Liver (tissue), 9 donors: ENCODE results near the gene ILF2. TPM values are rescaled to one million over a fixed set of nuclear protein-coding genes. Genes with fewer than 3 reads are reported as not detected.

Experiments used
- DNase-seq: peaks from one replicate; pipeline ENCODE4 v3.0.0-alpha.2; 2017; ENCODE audit warnings: low spot score
- H3K27ac ChIP-seq, 2 donors: one replicate each; pipeline ENCODE4 v1.7.0; 2013; ENCODE audit warnings: inconsistent platforms in 2 of 2, low read length in 2 of 2, control low read depth in 1 of 2, low read depth in 1 of 2, mild to moderate bottlenecking in 1 of 2
- H3K27me3 ChIP-seq, 4 donors: one replicate each; pipeline versions ENCODE4 v1.6.1 to v1.7.0; 2013; ENCODE audit warnings: low read length in 3 of 4, inconsistent platforms in 1 of 4, mild to moderate bottlenecking in 1 of 4, moderate library complexity in 1 of 4; ENCODE audit not compliant: control insufficient read depth in 4 of 4, insufficient read depth in 4 of 4
- H3K36me3 ChIP-seq, 4 donors: one replicate each; pipeline versions ENCODE4 v1.6.1 to v1.7.0; 2013; ENCODE audit warnings: low read length in 3 of 4, mild to moderate bottlenecking in 3 of 4, low read depth in 1 of 4, moderate library complexity in 1 of 4; ENCODE audit not compliant: control insufficient read depth in 4 of 4, insufficient read depth in 3 of 4
- H3K4me1 ChIP-seq, 4 donors: one replicate each; pipeline versions ENCODE4 v1.6.1 to v1.7.0; 2013; ENCODE audit warnings: low read length in 3 of 4, mild to moderate bottlenecking in 3 of 4, moderate library complexity in 1 of 4; ENCODE audit not compliant: control insufficient read depth in 4 of 4, insufficient read depth in 4 of 4
- H3K4me3 ChIP-seq, 3 donors: one replicate each; pipeline versions ENCODE4 v1.6.1 to v1.7.0; 2013; ENCODE audit warnings: low read length in 3 of 3, control low read depth in 1 of 3, low read depth in 1 of 3, mild to moderate bottlenecking in 1 of 3
- H3K9ac ChIP-seq, 2 donors: one replicate each; pipeline ENCODE4 v1.7.0; 2013; ENCODE audit warnings: low read length in 2 of 2, mild to moderate bottlenecking in 2 of 2, moderate library complexity in 2 of 2, control low read depth in 1 of 2, low read depth in 1 of 2
- H3K9me3 ChIP-seq, 4 donors: one replicate each; pipeline versions ENCODE4 v1.6.1 to v1.7.0; 2013; ENCODE audit warnings: low read length in 3 of 4; ENCODE audit not compliant: control insufficient read depth in 4 of 4
- CTCF ChIP-seq: fragments of 150-350 bp; IDR thresholded peaks from 2 replicates; pipeline ENCODE4 v1.5.1; 2017; ENCODE audit warnings: improper control_type of control experiment, low read depth, low read length; ENCODE audit not compliant: missing input control
- FOXA1 ChIP-seq: IDR thresholded peaks from 2 replicates; pipeline ENCODE4 v1.6.1; 2016; ENCODE audit warnings: antibody characterized with exemption
- FOXA2 ChIP-seq: IDR thresholded peaks from 2 replicates; pipeline ENCODE4 v1.6.1; 2016; ENCODE audit warnings: antibody characterized with exemption
- GABPA ChIP-seq, 2 donors: IDR thresholded peaks in 1 of 2; conservative IDR thresholded peaks in 1 of 2; 2 replicates each; pipeline ENCODE4 v1.6.1; 2016; ENCODE audit warnings: antibody characterized with exemption in 2 of 2, mild to moderate bottlenecking in 1 of 2, moderate library complexity in 1 of 2
- HNF4A ChIP-seq, 2 donors: conservative IDR thresholded peaks; 2 replicates each; pipeline ENCODE4 v1.6.1; 2016; ENCODE audit warnings: antibody characterized with exemption in 2 of 2, mild to moderate bottlenecking in 2 of 2
- NR2F2 ChIP-seq: IDR thresholded peaks from 2 replicates; pipeline ENCODE4 v1.6.1; 2016; ENCODE audit warnings: antibody characterized with exemption
- RAD21 ChIP-seq, 2 donors: IDR thresholded peaks; 2 replicates each; pipeline ENCODE4 v1.6.1; 2016; ENCODE audit warnings: antibody characterized with exemption in 2 of 2, mild to moderate bottlenecking in 2 of 2
- RXRA ChIP-seq, 2 donors: IDR thresholded peaks; 2 replicates each; pipeline ENCODE4 v1.6.1; 2017 to 2018; ENCODE audit warnings: antibody characterized with exemption in 2 of 2, mild to moderate bottlenecking in 1 of 2
- SP1 ChIP-seq: IDR thresholded peaks from 2 replicates; pipeline ENCODE4 v1.6.1; 2018; ENCODE audit warnings: antibody characterized with exemption, mild to moderate bottlenecking
- TAF1 ChIP-seq: conservative IDR thresholded peaks from 2 replicates; pipeline ENCODE4 v1.6.1; 2016; ENCODE audit warnings: antibody characterized with exemption, mild to moderate bottlenecking
- YY1 ChIP-seq: IDR thresholded peaks from 2 replicates; pipeline ENCODE4 v1.6.1; 2016; ENCODE audit warnings: antibody characterized with exemption, mild to moderate bottlenecking
- ZBTB33 ChIP-seq: IDR thresholded peaks from 2 replicates; pipeline ENCODE4 v1.6.1; 2016; ENCODE audit warnings: antibody characterized with exemption
- WGBS: extraction: QIAGEN DNeasy Blood & Tissue Kit; methylation state at CpG from one replicate; pipeline ENCODE4 v1.1.7; 2013; 5-methylcytosine and 5-hydroxymethylcytosine counted together
- polyA plus RNA-seq, 2 donors: library from polyadenylated mRNA; stranded (reverse) in 1 of 2; unstranded in 1 of 2; fragments of 200-250 nt in 1 of 2; fragments of >200 nt in 1 of 2; fragmentation: Nextera tagmentation in 1 of 2; extraction: Ambion mirVana in 1 of 2; gene quantifications; one replicate each; pipeline versions ENCODE4 v1.2.1 to v1.2.3, GENCODE V29; 2013 to 2015
- total RNA-seq, 2 donors: library from RNA; depleted of rRNA; stranded (reverse); fragments of >200 nt; gene quantifications; one replicate each; pipeline ENCODE4 v1.2.3, GENCODE V29; 2014
- TF ChIP-seq, protein P1 (sequence below): IDR thresholded peaks from 2 replicates; pipeline ENCODE4 v1.6.1; 2016; ENCODE audit warnings: antibody characterized with exemption
- TF ChIP-seq, protein P2 (sequence below): IDR thresholded peaks from 2 replicates; pipeline ENCODE4 v1.6.1; 2016; ENCODE audit warnings: antibody characterized with exemption, mild to moderate bottlenecking
- donor health status: healthy.
- donor health status: healthy.
- donor health status: healthy.
- donor health status: healthy.
- donor health status: healthy.

Gene ILF2
- total and polyA plus RNA-seq, 4 donors, result 28.7 to 84.2 (median 51.5) TPM

GRCh38 chr1:153649863-153650235 is 20.9 kb downstream of the ILF2 start:
- Histone ChIP-seq H3K27me3 (no peaks in the 10 kb centered on the region), H3K36me3 (peaks cover 7 to 15% (median 13%) of the 10 kb centered on the region in 4 donors), H3K4me3 (no peak overlapping the region), H3K4me1 (peaks cover 0 to 19% (median 10%) of the 10 kb centered on the region in 4 donors), H3K9ac (no peak overlapping the region), H3K9me3 (no peaks in the 10 kb centered on the region), H3K27ac (peak overlapping the region in 1 of 2 donors; percentile 18)
- 47% methylated on average over 2 of the region's 2 CpGs for WGBS
- peak in 1 of 2 donors; percentile 18 for TF ChIP-seq RAD21 (IDR thresholded peaks at IDR 0.05)
- peak in 1 of 2 donors; percentile 26 for TF ChIP-seq HNF4A (conservative IDR thresholded peaks at IDR 0.05)
- peak in 1 of 2 donors; percentile 34 for TF ChIP-seq GABPA (IDR thresholded peaks at IDR 0.05 in 1 of 2, conservative IDR thresholded peaks at IDR 0.05 in 1 of 2)
- TF ChIP-seq FOXA2, result peak; percentile 89
- no peak for TF ChIP-seq NR2F2
- TF ChIP-seq, protein P1, sequence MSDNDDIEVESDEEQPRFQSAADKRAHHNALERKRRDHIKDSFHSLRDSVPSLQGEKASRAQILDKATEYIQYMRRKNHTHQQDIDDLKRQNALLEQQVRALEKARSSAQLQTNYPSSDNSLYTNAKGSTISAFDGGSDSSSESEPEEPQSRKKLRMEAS, result peak; percentile 68
- no peak for TF ChIP-seq FOXA1
- peak; percentile 35 to 36 for TF ChIP-seq RXRA (IDR thresholded peaks at IDR 0.05)
- TF ChIP-seq CTCF, result no peak
- no peak for DNase-seq

DNA sequence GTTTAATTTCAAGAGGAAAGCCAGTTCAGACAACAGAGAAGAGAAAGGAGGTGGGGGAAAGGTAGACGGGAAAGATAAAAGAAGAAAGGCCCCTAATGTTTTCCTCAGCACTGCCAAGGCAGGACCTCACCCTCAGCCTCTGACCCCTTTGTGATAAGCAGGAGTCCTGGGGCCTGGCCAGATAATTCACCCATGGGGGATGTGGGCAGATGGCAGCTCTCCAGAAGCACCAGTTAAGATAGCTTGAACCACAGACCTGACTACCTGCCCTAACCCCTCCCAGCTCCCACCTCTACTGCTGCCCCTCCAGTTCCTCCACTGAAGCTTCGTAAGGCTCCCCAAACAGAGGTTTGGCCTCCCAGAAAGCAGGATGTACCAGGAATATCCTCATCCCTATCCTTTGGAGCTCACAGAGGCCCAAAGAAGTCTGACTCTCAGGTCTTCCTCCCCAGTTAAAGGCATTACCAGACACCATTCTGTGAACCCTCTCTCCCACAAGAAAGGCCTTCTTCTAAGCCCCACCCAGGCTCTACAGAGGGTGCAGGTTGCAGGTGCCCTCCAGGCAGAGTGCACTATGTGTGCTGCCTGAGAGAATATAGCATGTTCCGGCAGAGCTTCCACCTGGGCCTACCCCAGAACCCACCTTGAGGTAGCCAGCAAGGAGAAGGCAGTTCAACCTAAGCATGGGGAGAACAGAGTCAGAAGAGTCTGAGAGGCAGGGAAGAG is 21.5 kb downstream of the ILF2 start:
- peak; percentile 60 for DNase-seq
- Histone ChIP-seq H3K4me3 (no peak overlapping the region), H3K36me3 (peaks cover 8 to 16% (median 15%) of the 10 kb centered on the region in 4 donors), H3K9me3 (no peaks in the 10 kb centered on the region), H3K4me1 (peaks cover 0 to 22% (median 11%) of the 10 kb centered on the region in 4 donors), H3K27me3 (no peaks in the 10 kb centered on the region), H3K9ac (no peak overlapping the region), H3K27ac (no peak overlapping the region)
- 63% methylated on average over 3 of the region's 3 CpGs for WGBS
- TF ChIP-seq FOXA1 (no peak), SP1 (no peak), ZBTB33 (no peak), TAF1 (no peak), YY1 (no peak), CTCF (no peak)
- TF ChIP-seq, protein P2, sequence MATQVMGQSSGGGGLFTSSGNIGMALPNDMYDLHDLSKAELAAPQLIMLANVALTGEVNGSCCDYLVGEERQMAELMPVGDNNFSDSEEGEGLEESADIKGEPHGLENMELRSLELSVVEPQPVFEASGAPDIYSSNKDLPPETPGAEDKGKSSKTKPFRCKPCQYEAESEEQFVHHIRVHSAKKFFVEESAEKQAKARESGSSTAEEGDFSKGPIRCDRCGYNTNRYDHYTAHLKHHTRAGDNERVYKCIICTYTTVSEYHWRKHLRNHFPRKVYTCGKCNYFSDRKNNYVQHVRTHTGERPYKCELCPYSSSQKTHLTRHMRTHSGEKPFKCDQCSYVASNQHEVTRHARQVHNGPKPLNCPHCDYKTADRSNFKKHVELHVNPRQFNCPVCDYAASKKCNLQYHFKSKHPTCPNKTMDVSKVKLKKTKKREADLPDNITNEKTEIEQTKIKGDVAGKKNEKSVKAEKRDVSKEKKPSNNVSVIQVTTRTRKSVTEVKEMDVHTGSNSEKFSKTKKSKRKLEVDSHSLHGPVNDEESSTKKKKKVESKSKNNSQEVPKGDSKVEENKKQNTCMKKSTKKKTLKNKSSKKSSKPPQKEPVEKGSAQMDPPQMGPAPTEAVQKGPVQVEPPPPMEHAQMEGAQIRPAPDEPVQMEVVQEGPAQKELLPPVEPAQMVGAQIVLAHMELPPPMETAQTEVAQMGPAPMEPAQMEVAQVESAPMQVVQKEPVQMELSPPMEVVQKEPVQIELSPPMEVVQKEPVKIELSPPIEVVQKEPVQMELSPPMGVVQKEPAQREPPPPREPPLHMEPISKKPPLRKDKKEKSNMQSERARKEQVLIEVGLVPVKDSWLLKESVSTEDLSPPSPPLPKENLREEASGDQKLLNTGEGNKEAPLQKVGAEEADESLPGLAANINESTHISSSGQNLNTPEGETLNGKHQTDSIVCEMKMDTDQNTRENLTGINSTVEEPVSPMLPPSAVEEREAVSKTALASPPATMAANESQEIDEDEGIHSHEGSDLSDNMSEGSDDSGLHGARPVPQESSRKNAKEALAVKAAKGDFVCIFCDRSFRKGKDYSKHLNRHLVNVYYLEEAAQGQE, result no peak
